GM12801 (cell line): Measurements from ENCODE around the gene ANO2.

ENCODE experiments used
- TF ChIP-seq, protein P1 (sequence below): IDR thresholded peaks from one replicate; pipeline ENCODE4 v1.5.1; 2011; ENCODE audit warnings: control low read depth; ENCODE audit not compliant: insufficient read length; ENCODE audit errors: extremely low read depth

Gene ANO2

DNA sequence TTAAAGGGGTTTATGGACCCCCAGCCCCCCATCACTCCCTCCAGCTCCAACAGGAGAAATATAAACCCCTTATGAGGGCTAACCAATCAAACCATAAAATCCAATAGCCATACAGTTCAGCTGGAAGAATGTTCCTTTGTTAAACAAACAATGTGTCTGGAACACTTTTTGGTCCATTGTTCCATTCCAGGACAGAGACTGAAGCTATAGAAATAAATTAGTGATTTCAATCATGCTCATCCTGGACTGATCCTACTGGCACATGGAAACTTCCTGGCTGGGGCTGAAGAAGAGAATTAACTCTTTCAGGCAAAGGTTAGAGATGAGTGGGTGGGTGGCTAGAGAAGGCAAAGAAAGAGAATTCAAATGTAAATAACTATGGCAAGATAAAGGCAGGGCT lies 63.4 kb downstream of the ANO2 start:
- TF ChIP-seq, protein P1, sequence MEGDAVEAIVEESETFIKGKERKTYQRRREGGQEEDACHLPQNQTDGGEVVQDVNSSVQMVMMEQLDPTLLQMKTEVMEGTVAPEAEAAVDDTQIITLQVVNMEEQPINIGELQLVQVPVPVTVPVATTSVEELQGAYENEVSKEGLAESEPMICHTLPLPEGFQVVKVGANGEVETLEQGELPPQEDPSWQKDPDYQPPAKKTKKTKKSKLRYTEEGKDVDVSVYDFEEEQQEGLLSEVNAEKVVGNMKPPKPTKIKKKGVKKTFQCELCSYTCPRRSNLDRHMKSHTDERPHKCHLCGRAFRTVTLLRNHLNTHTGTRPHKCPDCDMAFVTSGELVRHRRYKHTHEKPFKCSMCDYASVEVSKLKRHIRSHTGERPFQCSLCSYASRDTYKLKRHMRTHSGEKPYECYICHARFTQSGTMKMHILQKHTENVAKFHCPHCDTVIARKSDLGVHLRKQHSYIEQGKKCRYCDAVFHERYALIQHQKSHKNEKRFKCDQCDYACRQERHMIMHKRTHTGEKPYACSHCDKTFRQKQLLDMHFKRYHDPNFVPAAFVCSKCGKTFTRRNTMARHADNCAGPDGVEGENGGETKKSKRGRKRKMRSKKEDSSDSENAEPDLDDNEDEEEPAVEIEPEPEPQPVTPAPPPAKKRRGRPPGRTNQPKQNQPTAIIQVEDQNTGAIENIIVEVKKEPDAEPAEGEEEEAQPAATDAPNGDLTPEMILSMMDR, result no peak

DNA sequence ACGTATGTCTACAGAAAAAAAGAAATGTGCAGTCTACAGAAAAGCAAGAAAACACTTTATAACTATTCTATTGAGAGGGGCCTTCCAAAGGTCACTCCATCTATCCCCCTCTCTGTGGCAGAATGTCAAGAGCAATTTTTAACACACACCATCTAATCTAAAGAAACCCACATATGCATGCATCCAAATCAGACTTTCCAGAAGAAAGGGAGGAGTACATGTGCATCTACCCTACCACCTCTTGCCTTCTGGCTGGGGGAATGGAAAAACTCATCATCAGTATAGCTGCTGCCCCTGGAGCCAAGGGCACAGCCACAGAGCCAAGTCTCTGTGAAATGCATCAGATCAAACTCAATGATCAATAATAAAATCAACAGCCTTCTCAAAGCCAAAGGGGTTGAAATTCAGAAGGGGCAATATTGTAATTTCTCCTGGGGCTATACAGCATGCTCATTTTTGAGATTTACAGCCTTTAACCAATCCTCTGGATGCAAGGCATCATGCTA lies 63.9 kb downstream of the ANO2 start:
- TF ChIP-seq, protein P1, result no peak

DNA sequence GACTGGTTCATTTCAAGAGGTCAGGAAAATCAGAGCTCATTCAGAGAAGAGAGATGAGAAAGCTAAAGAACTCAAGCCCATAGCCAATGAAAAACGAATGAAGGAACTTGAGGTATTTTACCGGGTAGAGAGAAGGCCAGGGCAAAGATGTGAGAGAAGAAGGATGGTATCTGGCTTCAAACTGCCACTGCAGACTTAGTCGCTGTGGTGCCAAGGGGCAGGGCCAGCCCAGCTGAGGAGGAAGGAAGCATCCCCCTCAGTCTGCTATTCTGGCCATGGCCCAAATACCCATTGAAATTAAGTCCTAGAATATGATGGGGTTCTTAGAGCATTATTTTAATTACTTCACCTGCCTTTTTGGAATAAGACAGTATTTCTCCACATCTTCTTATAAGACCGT lies 69.2 kb downstream of the ANO2 start:
- TF ChIP-seq, protein P1, result no peak

DNA sequence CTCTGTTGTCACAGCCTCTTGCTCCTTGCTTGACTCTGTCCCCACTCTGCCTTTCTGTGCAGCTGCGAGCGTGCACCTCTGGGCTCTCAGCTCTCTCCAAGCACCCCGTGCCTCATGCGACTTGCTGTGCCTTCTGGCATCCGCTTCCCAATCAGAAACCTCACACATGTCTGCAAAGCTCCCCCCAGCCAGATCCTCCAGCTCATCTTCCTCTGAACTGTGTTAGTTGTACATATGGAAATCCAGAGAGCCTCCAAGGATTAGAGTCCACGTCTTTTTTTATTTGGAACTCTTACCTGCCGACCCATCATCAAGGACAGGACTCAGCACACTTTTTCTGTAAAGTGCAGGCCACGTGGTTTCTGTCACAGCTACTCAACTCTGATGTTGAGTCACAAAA lies 70.5 kb downstream of the ANO2 start:
- TF ChIP-seq, protein P1, result no peak

DNA sequence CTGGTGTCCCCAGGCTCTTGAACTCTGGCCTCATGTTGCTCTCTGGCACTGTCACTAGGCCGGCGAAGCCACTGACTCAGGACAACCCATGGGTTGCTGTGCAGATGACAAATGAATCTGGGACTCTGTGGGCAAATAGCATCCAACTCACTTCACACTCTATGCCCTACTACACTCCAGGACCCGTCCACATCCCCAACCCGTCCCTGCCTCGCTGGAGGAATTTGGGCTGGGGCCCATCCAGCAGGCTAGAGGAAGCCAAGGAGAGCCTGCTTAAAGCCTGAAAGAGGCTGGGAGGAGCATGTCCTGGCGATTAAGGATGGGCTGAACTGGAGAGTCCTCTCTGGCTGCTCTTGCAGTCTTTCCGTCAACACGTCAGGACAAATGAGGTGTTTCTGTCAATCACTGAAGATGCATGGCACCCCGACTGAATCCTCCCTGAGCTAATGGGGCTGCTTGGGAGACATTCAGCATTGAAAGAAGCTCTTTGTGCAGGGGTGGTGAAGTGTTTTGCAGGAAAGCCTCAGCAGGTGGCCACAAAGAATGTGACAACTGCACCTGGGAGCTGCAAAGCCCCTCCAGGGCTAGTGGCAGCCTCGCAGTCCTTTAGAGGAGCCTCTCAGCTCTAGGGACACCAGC lies 71.7 kb downstream of the ANO2 start:
- TF ChIP-seq, protein P1, result no peak

DNA sequence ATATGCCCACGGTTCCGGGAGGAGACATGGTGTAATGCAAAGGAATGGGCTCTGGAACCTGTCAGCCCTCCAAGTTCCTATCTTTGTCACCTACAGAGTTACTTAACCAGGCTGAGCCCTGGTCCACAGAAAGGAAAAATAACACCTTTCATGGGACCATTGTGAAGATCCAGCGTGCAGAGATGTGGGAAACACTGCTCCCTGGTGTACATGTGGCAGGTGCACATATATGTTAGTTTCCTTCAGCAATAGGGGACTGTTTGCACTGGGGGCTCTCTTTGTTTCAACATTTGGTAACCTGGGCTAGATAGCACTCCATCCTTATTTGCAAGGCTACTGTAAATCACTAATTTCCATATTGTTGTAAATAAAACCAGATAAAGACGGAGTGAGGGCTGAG lies 72.3 kb downstream of the ANO2 start:
- TF ChIP-seq, protein P1, result no peak

DNA sequence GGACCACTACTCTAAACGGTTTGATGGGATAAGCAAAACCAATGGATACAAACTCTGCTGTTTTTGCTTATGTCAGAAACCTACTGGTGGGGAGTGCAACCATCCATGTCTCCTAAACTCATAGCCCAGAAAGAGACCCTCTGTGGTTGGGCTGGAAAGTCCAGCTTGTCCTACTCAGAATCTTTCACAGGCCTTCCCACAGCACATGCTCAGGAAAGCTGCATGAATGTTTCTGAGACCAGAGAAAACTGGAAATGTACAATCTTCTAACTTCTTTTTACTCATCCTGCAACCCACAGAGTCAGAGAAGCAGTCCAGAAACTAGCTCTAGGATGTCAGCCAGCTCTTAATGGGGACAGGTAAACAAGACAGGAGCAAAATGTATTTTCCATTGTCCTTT lies 73.3 kb downstream of the ANO2 start:
- TF ChIP-seq, protein P1, result no peak
